Activated CD8-positive, alpha-beta memory T cell treated with anti-CD3 and anti-CD28 coated beads, Interleukin-2, amount 50 U/mL, for 1 hour (primary cell): ENCODE results near the gene SLX4IP.

ENCODE experiments used
- DNase-seq: peaks from one replicate; pipeline ENCODE4 v3.0.0-alpha.2; 2020; ENCODE audit errors: extremely low read depth

SLX4IP gene

GRCh38 chr20:10428008-10428407 is 7.1 kb upstream of the SLX4IP start:
- DNase-seq, result no peak

GRCh38 chr20:10429443-10429981 is 5.6 kb upstream of the SLX4IP start:
- DNase-seq, result no peak

DNA sequence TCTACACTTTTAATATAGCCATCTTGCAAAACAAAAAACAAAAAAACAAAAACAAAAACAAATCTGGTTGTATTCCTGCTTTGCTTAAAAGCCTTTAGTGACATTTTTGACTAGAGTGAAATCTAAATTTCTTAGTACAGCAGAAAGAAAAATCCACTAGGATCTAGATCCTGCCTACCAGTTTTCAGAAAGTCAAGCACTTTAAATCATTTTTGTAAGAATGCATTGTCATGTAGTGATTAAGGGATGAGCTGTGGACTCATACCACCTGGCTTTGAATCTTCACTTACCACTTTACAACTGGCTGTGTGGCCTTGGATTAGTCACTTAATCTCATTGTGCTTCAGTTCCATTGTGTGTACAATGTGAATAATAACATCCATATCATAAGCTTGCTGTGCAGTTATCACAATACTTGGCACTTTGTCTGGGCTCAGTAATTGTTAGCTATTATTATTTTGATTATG is 5.1 kb upstream of the SLX4IP start:
- no peak for DNase-seq

- DNase-seq, result no peak
Measured at GRCh38 chr20:10430704-10431103, 4.4 kb upstream of the SLX4IP start.

GRCh38 chr20:10432079-10432478 is 3.0 kb upstream of the SLX4IP start:
- no peak for DNase-seq

DNA sequence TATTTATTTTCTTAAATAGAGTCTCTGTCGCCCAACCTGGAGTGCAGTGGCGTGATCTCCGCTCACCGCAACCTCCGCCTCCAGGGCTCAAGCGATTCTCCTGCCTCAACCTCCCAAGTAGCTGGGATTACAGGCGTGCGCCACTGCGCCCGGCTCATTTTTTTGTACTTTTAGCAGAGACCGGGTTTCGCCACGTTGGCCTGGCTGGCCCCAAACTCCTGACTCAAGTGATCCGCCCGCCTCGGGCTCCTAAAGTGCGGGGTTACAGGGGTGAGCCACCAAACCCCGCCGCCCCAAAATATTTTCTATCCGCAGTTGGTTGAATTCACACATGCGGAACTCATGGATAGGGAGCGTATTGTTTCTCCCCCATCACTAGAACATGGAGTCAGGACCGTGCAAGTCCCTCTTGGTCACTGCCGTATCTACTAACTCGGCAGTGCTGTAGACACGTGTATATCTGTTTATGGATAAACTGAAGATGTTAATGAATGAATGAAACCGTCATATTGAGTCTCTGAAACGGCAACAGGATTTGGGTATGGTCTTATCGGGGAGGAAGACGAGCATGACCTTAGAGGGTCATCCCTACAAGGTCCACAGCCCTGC is 2.0 kb upstream of the SLX4IP start:
- DNase-seq, result no peak

DNA sequence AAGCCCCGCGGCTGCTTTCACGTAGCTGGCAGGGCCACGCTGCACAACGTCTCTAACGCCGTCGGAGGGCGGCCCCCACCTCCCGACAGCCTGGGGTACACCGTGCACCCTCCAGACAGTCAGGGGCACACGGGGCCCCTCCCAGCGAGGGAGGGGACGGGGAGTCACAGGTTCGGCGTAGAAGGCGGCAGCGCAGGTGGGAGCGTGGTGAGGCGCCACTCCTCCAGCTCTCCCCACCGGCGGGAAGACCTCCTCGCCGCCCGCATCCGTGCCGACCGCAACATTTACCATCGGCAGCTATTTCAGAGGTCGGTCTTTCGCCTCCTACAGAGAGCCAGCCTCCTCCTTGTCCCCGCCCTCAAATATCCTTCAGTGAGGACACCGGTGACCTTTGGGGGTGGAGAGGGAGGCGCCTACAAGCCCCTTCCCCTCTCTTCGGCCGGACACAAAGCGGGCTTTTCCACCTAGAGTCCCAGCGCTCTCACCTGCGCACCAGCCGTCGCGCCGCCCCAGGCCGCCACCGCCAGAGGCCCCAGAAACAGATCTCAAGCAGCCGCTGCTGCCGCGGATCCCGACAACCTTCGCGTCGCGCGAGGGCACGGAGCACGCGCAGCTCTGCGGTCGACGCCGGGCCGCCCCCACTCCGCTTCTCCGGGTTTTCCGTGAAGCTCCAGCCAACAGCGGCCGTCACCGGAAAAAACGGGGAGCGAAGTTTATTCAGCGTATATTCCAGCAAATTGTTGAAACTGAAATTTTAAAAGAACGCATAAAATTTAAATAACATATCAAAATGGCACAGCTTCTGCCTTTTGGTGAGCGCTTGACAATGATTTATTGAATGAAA is 1.3 kb upstream of the SLX4IP start, which contains the start of gene MKKS:
Gene MKKS, minus strand, starts transcription at position 600 of the 844 bp plus-strand sequence. CDS start 20,708 bp downstream, outside the sequence.
- DNase-seq, result peak; percentile 63

DNA sequence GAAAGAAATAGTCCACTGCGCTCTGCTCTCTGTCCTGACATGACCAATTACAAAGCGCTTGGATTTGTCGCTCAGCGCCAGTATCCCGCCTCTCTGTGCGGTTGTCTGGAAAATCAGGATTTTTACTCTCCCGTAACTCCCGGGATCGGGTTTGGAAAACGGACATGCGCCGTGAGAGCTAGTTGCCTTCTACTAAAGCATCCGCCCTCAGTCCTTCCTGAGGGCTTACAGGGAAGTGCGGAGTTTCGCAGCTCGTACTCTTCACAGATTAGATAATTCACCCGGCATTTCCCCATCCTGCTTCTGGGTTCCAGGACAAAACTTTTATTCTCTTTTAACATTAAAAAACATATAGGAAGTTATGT is 656 bp upstream of the SLX4IP start:
- peak; percentile 50 for DNase-seq

GRCh38 chr20:10436053-10436699 is 1.1 kb downstream of the SLX4IP start:
- no peak for DNase-seq

DNA sequence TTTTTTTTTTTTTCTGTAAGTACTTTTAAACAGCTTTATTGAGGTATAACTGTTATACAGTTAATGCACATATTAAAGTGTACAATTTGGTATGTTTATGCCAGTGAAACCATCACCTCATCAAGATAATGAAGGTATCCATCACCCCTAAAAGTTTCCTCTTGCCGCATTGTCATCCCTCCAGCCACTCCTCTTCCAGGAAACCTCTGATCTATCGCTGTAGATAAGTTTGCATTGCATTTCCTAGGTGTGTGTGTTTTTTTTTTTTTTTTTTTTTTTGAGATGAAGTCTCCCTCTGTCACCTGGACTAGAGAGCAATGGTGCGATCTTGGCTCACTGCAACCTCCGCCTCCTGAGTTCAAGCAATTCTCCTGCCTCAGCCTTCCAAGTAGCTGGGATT is 3.1 kb downstream of the SLX4IP start:
- DNase-seq, result no peak

DNA sequence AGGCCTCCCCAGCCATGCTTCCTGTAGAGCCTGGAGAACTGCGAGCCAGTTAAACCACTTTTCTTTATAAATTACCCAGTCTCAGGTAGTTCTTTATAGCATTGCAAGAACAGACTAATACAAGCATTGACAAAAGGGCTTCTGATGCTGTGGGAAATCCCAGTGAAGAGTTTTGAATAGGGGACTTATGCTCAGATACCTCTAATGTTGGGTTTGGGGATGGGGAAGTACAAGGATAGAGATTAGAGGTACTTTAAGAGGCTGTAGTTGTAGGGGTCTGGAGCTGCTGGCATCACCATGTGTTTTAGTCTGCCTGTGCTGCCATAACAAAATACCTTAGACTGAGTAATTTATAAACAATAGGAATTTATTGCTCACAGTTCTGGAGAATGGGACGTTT is 8.8 kb downstream of the SLX4IP start:
- no peak for DNase-seq

GRCh38 chr20:10445758-10446157 is 10.7 kb downstream of the SLX4IP start:
- DNase-seq, result no peak

DNA sequence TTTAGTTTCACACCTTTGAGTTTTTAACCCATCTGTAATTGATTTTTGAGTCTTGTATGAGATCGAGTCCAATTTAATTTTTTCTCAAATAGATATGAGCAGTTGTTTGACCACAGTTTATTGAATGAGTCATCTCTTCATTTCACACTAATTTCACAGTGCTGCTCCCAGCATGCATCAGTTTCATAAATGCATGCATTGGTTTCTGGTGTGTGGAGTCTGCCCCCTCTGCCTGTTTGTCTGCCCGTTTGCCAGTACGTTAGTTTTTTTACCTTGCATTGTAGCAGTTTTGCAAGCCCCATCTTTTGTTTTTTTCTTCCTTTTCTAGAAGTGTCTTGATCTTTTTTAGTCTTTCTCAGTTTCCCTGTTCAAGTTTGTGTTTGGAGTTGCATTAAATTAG is 11.9 kb downstream of the SLX4IP start:
- DNase-seq, result no peak

DNA sequence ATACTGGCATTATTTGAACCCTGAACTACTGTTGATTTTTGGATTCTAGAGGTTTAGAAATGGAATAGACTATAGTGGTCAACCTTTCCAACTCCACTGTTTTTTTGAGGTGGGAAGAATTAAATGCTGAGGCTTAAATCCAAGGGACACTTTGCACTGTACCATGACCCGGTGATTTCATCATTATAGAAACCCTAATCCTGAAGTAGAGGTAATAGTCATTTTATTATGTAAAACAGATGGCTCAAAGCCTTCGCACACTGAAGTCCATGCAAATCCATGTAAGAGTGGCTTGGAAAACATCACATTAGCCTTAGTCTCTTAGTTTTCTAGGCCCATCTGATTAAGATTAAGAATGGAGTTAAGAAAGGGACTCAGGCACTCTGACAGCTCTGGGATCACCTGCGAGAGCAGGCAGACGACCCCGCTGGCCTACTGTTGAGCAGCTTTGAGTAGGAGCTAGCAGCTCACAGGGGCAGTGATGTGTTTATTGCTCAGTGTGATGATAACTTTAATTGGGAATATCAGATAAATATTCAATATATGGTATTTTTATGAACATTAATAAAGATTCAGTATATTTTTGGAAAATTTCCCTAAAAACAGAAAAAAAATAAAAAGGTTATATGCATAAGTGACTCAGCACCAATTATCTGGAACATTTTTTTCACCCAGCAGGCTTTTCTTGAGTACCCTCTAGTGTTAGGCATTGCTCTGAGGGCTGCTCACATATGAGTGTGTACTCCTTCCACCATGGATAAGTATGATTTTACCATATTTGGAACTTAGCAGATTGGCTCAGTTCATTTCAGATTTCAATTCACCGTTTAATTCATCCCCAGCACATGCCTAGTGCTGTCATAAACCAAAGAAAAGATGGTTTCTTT is 13.4 kb downstream of the SLX4IP start:
- no peak for DNase-seq

- DNase-seq, result no peak
Measured at GRCh38 chr20:10449270-10449669, 14.2 kb downstream of the SLX4IP start.

DNA sequence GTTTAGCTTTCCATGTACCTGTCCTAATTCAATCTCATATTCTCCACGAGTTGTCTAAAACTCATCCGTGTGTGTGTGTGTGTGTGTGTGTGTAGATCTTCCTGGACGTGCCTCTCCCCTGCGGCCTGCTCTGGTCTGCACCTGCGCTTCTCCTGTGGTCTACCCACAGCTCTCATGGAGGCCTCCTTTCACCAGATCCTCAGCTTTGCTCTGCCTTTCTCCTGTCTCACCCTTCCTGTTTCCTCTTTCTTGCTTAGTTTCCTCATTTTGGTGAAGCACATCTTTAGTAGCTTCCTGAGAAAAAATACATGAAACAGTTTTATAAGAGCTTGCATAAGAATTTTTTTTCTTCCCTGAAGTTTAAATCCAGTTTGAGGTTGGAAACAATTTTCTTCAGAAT is 18.1 kb downstream of the SLX4IP start:
- DNase-seq, result no peak

GRCh38 chr20:10454151-10454750 is 19.1 kb downstream of the SLX4IP start:
- no peak for DNase-seq

DNA sequence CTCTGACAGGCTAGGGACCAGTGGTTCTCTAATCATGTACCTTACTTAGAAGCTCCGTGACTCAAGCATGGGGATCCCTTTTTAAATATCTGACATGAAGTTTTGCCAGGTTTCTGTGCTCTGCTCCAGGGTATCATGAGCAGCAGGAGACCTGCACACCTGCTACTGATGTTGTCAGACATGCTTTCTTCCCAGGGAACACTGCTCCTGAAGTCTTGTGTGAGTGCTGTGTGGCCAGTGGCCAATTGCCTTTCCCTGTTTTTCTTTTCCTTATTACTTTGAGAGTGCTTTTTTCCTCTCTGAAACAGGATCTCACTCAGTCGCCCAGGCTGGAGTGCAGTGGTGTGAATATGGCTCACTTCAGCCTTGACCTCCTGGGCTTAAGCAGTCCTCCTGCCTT is 26.4 kb downstream of the SLX4IP start:
- no peak for DNase-seq

GRCh38 chr20:10462516-10462915 is 27.4 kb downstream of the SLX4IP start:
- no peak for DNase-seq

- no peak for DNase-seq
Measured at GRCh38 chr20:10463622-10464021, 28.5 kb downstream of the SLX4IP start.

- no peak for DNase-seq
Measured at GRCh38 chr20:10465135-10465534, 30.0 kb downstream of the SLX4IP start.
